Retinal pigment epithelial cell (primary cell): ENCODE measurements around the gene SUSD3.

ENCODE experiments used
- DNase-seq: peaks from one replicate; pipeline ENCODE4 v3.0.0-alpha.2; 2010; ENCODE audit warnings: low read depth
- H3K4me3 ChIP-seq: 2 replicates; pipeline ENCODE4 v1.5.1; 2011; ENCODE audit warnings: mild to moderate bottlenecking, low read length, control low read depth, moderate library complexity
- TF ChIP-seq, protein P1 (sequence below): conservative IDR thresholded peaks from 2 replicates; pipeline ENCODE4 v1.5.1; 2011; ENCODE audit warnings: low read depth, low read length, control low read depth, inconsistent platforms

SUSD3 gene

DNA sequence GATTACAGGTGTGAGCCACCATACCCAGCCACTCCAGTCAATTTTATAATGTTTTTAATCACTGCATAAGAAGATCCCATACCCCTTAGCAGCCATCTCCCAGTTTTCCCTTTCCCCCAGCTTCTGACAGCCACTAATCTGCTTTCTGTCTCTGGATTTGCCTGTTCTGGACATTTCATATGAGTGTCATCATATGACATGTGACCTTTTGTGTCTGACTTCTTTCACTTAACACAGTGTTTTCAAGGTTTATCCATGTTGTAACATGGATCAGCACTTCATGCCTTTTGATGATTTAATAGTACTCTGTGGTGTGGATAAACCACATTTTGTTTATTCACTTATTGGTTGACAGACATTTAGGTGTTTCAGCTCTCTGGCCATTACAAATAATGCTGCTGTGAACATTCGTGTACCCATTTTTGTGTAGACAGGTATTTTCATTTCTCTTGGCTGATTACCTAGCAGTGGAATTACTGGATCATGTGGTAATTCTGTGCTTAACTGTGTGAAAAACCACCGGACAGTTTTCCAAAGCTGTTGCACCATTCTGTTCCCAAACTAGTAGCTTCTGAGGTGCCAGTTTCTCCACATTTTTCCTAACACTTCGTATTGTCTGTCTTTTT is 8.6 kb downstream of the SUSD3 start:
- TF ChIP-seq, protein P1, sequence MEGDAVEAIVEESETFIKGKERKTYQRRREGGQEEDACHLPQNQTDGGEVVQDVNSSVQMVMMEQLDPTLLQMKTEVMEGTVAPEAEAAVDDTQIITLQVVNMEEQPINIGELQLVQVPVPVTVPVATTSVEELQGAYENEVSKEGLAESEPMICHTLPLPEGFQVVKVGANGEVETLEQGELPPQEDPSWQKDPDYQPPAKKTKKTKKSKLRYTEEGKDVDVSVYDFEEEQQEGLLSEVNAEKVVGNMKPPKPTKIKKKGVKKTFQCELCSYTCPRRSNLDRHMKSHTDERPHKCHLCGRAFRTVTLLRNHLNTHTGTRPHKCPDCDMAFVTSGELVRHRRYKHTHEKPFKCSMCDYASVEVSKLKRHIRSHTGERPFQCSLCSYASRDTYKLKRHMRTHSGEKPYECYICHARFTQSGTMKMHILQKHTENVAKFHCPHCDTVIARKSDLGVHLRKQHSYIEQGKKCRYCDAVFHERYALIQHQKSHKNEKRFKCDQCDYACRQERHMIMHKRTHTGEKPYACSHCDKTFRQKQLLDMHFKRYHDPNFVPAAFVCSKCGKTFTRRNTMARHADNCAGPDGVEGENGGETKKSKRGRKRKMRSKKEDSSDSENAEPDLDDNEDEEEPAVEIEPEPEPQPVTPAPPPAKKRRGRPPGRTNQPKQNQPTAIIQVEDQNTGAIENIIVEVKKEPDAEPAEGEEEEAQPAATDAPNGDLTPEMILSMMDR: no peak
- no peak overlapping the region for H3K4me3 ChIP-seq
- DNase-seq: no peak

DNA sequence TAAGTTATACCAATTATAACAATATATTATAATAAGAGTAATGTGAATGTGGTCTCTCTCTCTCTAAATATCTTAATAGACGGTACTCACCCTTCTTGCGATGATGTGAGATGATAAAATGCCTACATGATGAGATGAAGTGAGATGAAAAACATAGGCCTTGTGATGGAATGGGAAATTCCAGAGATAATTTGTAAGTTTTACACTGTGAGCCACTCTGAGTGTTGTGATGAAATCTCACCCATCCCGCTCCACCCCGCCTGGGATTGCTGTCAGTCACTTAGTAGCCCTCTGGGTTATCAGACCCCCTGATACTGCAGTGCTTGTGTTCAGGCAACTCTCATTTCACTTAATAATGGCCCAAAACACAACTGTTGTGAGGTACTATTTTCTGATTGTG is 10.5 kb downstream of the SUSD3 start:
- no peak for DNase-seq
- TF ChIP-seq, protein P1: no peak
- no peak overlapping the region for H3K4me3 ChIP-seq

DNA sequence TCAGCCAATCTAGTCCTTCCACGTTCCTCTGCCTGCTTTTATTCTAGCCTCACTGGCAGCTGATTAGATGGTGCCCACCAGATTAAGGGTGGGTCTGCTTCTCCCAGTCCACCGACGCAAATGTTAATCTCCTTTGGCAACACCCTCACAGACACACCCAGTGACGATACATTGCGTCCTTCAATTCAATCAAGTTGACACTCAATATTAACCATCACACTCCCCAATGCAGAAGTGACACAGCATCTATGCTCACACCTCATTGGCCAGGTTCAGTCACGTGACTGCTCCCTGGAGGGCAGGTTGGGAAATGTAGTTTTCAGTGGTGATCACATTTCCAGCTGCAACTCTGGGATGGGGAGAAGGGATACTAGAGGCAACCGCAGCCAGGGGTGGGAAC is 13.0 kb downstream of the SUSD3 start:
- no peak overlapping the region for H3K4me3 ChIP-seq
- TF ChIP-seq, protein P1: no peak
- no peak for DNase-seq

DNA sequence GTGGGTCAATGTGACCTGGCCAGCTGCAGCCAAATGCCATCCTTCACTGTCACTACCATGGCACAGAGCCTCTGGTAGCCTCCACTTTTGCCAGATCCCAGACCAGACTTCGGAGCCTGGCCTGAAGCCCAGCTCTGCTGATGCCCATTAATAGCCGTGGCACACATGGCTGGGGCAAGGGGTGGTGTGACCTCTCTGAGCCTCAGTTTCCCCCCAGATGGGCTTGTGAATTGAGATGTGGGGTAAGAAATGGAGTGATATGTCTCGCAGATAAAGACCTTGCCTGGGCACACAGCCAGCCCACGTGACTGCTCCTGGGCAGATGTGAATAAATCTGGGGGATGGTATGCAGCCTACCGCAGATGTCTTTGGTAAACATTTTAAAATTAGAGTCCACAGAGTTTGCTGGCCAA is 13.9 kb downstream of the SUSD3 start:
- no peak for DNase-seq
- no peak overlapping the region for H3K4me3 ChIP-seq
- TF ChIP-seq, protein P1: no peak

DNA sequence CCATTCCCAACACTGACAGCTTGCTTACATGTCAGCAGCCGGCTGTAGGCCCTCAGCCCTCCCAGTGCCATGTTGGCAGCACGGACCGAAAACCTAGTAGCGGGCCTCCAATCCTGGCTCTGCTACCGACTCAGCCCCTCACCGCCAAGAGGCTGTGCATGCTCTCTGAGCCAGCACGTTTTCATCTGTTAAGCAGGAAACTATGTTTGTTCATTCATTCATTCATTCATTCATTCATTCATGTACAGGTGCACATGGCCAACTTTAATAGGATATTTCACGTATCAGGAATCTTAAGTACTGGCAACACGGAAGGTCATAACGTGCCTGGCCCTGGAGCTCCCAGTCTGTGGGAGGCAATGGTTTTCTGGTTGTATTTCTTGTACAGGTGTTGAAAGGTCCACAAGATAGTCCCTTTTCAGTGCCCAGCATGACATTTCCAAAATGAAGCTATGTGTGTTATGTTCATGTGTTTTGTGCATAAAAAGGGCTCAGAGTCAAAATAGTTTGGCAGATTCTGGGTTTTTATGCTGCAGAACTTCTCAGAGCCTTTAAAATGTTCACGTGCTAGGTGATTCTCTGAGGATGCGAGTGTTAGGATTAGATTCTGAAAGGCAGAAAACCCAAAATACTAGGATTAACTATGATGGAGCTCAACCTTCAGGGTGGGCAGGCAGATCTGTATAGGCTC is 17.7 kb downstream of the SUSD3 start:
- no peak for DNase-seq
- TF ChIP-seq, protein P1: no peak
- no peak overlapping the region for H3K4me3 ChIP-seq

DNA sequence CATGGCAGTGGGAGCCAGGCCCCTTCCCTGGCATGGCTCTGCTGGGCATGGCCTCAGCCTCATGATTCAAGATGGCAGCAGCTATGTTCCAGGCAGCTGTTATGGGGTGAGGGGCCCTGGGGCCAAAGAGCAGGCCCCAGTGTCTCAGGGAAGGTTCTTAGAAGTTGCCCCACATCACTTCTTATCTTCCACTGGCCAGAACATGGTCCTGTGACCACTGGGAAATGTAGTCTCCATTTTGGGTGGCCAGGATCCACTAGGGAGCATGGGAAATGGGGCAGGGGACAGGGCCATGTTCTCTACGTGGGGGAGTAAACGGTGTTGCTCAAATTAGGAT is 18.3 kb downstream of the SUSD3 start:
- no peak for DNase-seq
- no peak overlapping the region for H3K4me3 ChIP-seq

More for the DNA sequence above, 18.3 kb downstream of the SUSD3 start:
- TF ChIP-seq, protein P1: no peak
